RWPE1 (cell line): ENCODE results near the gene DZIP3.

Experiments
- CTCF ChIA-PET: fragments of 350-600 bp; sonication (Branson Sonifier 250); formaldehyde crosslinking; extraction: SDS; loops from one replicate; lab custom pipeline; 2021; lab: Yijun Ruan, JAX
- POLR2A ChIA-PET: fragments of 400-600 bp; formaldehyde crosslinking; extraction: SDS; loops from one replicate; lab custom pipeline; 2020; ENCODE audit warnings: antibody characterized with exemption; ENCODE audit not compliant: low non-redundant PET; lab: Yijun Ruan, JAX
- DNase-seq: peaks from one replicate; pipeline ENCODE4 v3.0.0; 2012; ENCODE audit warnings: low spot score
- H3K27ac ChIP-seq: fragments of 450-650 bp; 2 replicates; pipeline ENCODE4 v1.5.1; 2017
- TF ChIP-seq, protein P1 (sequence below): fragments of 450-650 bp; conservative IDR thresholded peaks from 2 replicates; pipeline ENCODE4 v1.5.1; 2017; ENCODE audit warnings: low read depth, mild to moderate bottlenecking

Gene DZIP3

DNA sequence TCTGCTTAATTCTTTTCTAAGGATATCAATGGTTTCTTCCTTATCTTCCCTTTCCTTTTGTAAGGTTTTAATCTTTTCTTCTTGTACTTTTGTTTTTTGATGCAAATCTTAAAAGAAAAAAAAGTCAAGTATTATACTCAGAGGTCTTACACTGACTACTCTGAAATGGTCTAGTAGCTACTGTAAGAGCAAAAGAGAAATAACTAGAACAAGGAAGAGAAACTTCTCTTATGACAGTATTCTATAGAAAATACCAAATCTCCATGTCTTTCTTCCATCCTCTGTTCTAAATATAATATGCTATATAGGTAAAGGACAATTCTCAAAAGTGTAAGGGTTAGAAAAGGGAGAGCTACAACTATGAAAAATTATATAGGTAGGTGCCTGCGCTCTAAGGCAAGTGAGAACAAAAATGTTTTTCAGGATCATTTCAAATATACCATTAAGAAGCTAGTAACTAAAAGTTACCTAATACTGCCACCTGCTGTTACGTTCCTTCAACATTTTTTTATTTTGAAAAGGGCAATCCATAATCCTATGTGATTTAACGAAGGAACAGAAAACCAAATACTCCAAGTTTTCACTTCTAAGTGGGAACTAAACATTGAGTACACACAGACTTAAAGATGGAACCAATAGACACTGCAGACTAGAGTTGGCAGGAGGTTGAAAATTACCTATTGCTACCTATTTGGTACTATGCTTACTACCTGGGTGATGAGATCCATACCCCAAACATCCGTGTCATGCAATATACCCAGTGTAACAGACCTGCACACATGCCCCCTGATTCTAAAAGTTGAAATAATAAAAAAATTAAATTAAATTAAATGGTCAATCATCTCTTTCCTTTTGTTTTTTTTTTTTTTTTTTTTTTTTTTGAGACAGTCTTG lies 37.0 kb upstream of the DZIP3 start:
- DNase-seq = peak; percentile 13
- TF ChIP-seq, protein P1, sequence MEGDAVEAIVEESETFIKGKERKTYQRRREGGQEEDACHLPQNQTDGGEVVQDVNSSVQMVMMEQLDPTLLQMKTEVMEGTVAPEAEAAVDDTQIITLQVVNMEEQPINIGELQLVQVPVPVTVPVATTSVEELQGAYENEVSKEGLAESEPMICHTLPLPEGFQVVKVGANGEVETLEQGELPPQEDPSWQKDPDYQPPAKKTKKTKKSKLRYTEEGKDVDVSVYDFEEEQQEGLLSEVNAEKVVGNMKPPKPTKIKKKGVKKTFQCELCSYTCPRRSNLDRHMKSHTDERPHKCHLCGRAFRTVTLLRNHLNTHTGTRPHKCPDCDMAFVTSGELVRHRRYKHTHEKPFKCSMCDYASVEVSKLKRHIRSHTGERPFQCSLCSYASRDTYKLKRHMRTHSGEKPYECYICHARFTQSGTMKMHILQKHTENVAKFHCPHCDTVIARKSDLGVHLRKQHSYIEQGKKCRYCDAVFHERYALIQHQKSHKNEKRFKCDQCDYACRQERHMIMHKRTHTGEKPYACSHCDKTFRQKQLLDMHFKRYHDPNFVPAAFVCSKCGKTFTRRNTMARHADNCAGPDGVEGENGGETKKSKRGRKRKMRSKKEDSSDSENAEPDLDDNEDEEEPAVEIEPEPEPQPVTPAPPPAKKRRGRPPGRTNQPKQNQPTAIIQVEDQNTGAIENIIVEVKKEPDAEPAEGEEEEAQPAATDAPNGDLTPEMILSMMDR = peak; percentile 46
- CTCF ChIA-PET = interaction anchor here (0.5 to 1.2 kb wide), 6 partner anchors 9 to 315 kb away, joined by 3 to 8 read pairs (median 3); no protein-coding TSS in a partner anchor
- POLR2A ChIA-PET = interaction anchor here (0.7 kb wide), 1 partner anchor 1163 kb away, joined by 3 read pairs; no protein-coding TSS in a partner anchor
- H3K27ac ChIP-seq = no peak overlapping the region

- TF ChIP-seq, protein P1 = no peak
- POLR2A ChIA-PET = no interaction called here
- no peak overlapping the region for H3K27ac ChIP-seq
- CTCF ChIA-PET = interaction anchor here (0.6 to 0.7 kb wide), 3 partner anchors 157 to 1341 kb away, joined by 3 to 4 read pairs (median 3); no protein-coding TSS in a partner anchor
- no peak for DNase-seq
These were observed 35.3 kb upstream of the DZIP3 start for GRCh38 chr3:108554229-108554628.

- POLR2A ChIA-PET = no interaction called here
- CTCF ChIA-PET = interaction anchor here (0.6 to 0.8 kb wide), 3 partner anchors 77 to 391 kb away, joined by 3 to 4 read pairs (median 3); no protein-coding TSS in a partner anchor
- DNase-seq = no peak
- no peak overlapping the region for H3K27ac ChIP-seq
- TF ChIP-seq, protein P1 = no peak
These were observed 34.5 kb upstream of the DZIP3 start for GRCh38 chr3:108554913-108555571.

DNA sequence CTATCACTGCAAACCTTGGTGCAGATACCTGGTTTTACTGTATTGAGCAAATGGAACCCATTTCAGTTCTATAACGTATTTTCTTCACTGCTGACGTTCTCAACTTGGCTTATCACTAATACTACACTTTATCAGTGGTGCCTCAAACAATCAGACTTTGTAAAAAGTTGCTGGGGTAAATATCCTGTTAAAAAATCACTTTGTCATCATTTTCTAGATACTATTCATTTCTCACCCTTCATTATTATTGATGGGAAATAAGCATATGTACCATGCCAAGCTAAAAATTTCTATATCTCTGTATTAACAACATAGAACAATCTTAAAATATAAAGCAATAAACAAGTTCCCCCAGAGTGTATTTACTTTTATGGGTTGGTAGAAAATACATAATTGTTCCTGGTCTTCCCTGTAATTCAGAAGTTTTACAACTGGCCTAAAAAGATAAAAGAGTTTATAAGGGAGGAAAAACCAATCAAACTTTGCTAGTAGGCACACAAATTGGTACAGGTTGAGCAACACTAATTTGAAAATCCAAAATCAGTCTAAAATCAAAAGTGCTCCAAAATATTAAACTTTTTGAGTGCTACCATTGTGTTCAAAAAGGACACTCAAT lies 33.4 kb upstream of the DZIP3 start:
- no peak overlapping the region for H3K27ac ChIP-seq
- DNase-seq = no peak
- ChIA-PET CTCF (interaction anchor here (0.8 kb wide), 1 partner anchor 78 kb away, joined by 3 read pairs; no protein-coding TSS in a partner anchor), POLR2A (no interaction called here)
- TF ChIP-seq, protein P1 = no peak

GRCh38 chr3:108562565-108562964 lies 27.0 kb upstream of the DZIP3 start:
- no peak for DNase-seq
- ChIA-PET POLR2A (no interaction called here), CTCF (interaction anchor here (0.6 kb wide), 1 partner anchor 274 kb away, joined by 3 read pairs; no protein-coding TSS in a partner anchor)
- no peak overlapping the region for H3K27ac ChIP-seq
- TF ChIP-seq, protein P1 = no peak

- DNase-seq = no peak
- POLR2A ChIA-PET = no interaction called here
- H3K27ac ChIP-seq = no peak overlapping the region
- TF ChIP-seq, protein P1 = no peak
- CTCF ChIA-PET = no interaction called here
These were observed 25.0 kb upstream of the DZIP3 start for GRCh38 chr3:108564564-108564963.
